GM19035 (cell line): Measurements from ENCODE around the gene DNAJC8.

ENCODE experiments used
- ATAC-seq: cut with Tn5 transposase; IDR thresholded peaks from one replicate; pipeline ENCODE4 v1.9.1; 2021; ENCODE audit not compliant: unreplicated experiment

Gene DNAJC8

GRCh38 chr1:28205243-28205642, 27.6 kb downstream of the DNAJC8 start:
- no peak for ATAC-seq

- no peak for ATAC-seq
Measured at GRCh38 chr1:28200234-28200873, 32.5 kb downstream of the DNAJC8 start.

- peak; percentile 88 for ATAC-seq
Measured at GRCh38 chr1:28199328-28200233, 33.2 kb downstream of the DNAJC8 start.

GRCh38 chr1:28197682-28198415, 35.0 kb downstream of the DNAJC8 start:
- no peak for ATAC-seq

GRCh38 chr1:28196330-28196729, 36.5 kb downstream of the DNAJC8 start:
- ATAC-seq, result no peak

GRCh38 chr1:28195780-28196179, 37.0 kb downstream of the DNAJC8 start:
- no peak for ATAC-seq

GRCh38 chr1:28194326-28195035, 38.3 kb downstream of the DNAJC8 start:
- ATAC-seq, result no peak

- no peak for ATAC-seq
Measured at GRCh38 chr1:28193701-28194161, 39.1 kb downstream of the DNAJC8 start.

GRCh38 chr1:28190996-28191645, 41.7 kb downstream of the DNAJC8 start:
- no peak for ATAC-seq

GRCh38 chr1:28190337-28190979, 42.4 kb downstream of the DNAJC8 start:
- no peak for ATAC-seq

GRCh38 chr1:28185071-28185470, 47.8 kb downstream of the DNAJC8 start:
- no peak for ATAC-seq

- no peak for ATAC-seq
Measured at GRCh38 chr1:28180306-28181305, 52.2 kb downstream of the DNAJC8 start.

GRCh38 chr1:28178690-28179485, 53.9 kb downstream of the DNAJC8 start:
- ATAC-seq, result no peak

- ATAC-seq, result no peak
Measured at GRCh38 chr1:28176492-28177470, 56.0 kb downstream of the DNAJC8 start, which contains the start of gene PTAFR. TSS of gene PTAFR (minus strand) at chr1:28176690. CDS start at chr1:28151021, 25,669 bp downstream.

GRCh38 chr1:28175955-28176485, 56.8 kb downstream of the DNAJC8 start:
- ATAC-seq, result no peak

- no peak for ATAC-seq
Measured at GRCh38 chr1:28173980-28174297, 58.9 kb downstream of the DNAJC8 start.
